Fibroblast of lung (primary cell): ENCODE data around the gene PAGE2.

Experiments
- EZH2 ChIP-seq: IDR thresholded peaks from 2 replicates; pipeline ENCODE4 v1.5.1; 2012; ENCODE audit warnings: low read length, control low read depth, mild to moderate bottlenecking; ENCODE audit errors: missing control alignments
- TF ChIP-seq, protein P1 (sequence below), 2 donors: IDR thresholded peaks in 1 of 2; conservative IDR thresholded peaks in 1 of 2; 1 replicate in 1 of 2; 2 replicates in 1 of 2; pipeline ENCODE4 v1.5.1; 2011 to 2012; ENCODE audit warnings: low read length in 2 of 2, control low read depth in 1 of 2, inconsistent platforms in 1 of 2, low read depth in 1 of 2, mild to moderate bottlenecking in 1 of 2

DNA sequence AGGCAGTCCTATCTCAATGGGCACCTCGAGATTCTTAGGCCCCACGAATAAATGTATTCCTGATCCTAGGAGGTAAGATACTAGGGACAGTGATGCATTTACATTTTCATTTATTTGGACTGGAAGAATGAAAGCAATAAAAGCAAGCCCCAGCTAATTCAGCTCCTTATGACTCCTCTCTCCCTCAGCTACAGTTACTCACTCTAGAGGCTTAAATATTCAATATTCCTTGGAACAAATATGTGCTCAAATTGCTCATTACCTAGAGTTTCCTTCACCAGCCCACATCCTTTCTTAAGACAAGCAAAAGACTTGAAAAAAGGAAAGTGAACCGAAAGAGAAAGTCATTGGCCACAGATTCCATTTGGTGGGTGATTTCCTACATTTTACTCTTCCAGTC is 13.9 kb downstream of the PAGE2 start:
- TF ChIP-seq, protein P1, sequence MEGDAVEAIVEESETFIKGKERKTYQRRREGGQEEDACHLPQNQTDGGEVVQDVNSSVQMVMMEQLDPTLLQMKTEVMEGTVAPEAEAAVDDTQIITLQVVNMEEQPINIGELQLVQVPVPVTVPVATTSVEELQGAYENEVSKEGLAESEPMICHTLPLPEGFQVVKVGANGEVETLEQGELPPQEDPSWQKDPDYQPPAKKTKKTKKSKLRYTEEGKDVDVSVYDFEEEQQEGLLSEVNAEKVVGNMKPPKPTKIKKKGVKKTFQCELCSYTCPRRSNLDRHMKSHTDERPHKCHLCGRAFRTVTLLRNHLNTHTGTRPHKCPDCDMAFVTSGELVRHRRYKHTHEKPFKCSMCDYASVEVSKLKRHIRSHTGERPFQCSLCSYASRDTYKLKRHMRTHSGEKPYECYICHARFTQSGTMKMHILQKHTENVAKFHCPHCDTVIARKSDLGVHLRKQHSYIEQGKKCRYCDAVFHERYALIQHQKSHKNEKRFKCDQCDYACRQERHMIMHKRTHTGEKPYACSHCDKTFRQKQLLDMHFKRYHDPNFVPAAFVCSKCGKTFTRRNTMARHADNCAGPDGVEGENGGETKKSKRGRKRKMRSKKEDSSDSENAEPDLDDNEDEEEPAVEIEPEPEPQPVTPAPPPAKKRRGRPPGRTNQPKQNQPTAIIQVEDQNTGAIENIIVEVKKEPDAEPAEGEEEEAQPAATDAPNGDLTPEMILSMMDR (conservative IDR thresholded peaks at IDR 0.05 in 1 of 2, IDR thresholded peaks at IDR 0.05 in 1 of 2; ENCODE audit: low read depth in 1 of 2, low read length in 2 of 2), result no peak
- TF ChIP-seq EZH2, result no peak
